ENCODE measurements around the gene CACNA1H. TPM values are rescaled to one million over a fixed set of nuclear protein-coding genes. Genes with fewer than 3 reads are reported as not detected.
A peak's percentile ranks its signal among the peaks of the same experiment; 100 is the strongest.

The CACNA1H gene
- total RNA-seq, 1 donor from 2014 or later: 2.5 TPM

GRCh38 chr16:1177750-1178149 is 24.8 kb downstream of the CACNA1H start:
- Histone ChIP-seq H3K4me3 (no peak overlapping the region), H3K27me3 (ENCODE audit: low read depth) (peaks cover 73% of the 10 kb centered on the region), H3K36me3 (no peaks in the 10 kb centered on the region), H3K9me3 (replicated peaks) (no peaks in the 10 kb centered on the region), H3K27ac (replicated peaks) (no peak overlapping the region), H3K4me1 (peaks cover 22% of the 10 kb centered on the region)
- no peak for DNase-seq
- TF ChIP-seq, protein P1, sequence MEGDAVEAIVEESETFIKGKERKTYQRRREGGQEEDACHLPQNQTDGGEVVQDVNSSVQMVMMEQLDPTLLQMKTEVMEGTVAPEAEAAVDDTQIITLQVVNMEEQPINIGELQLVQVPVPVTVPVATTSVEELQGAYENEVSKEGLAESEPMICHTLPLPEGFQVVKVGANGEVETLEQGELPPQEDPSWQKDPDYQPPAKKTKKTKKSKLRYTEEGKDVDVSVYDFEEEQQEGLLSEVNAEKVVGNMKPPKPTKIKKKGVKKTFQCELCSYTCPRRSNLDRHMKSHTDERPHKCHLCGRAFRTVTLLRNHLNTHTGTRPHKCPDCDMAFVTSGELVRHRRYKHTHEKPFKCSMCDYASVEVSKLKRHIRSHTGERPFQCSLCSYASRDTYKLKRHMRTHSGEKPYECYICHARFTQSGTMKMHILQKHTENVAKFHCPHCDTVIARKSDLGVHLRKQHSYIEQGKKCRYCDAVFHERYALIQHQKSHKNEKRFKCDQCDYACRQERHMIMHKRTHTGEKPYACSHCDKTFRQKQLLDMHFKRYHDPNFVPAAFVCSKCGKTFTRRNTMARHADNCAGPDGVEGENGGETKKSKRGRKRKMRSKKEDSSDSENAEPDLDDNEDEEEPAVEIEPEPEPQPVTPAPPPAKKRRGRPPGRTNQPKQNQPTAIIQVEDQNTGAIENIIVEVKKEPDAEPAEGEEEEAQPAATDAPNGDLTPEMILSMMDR (IDR thresholded peaks at IDR 0.05; ENCODE audit: borderline replicate concordance): no peak
- intact Hi-C loops (cut with micrococcal nuclease): no loop called here

DNA sequence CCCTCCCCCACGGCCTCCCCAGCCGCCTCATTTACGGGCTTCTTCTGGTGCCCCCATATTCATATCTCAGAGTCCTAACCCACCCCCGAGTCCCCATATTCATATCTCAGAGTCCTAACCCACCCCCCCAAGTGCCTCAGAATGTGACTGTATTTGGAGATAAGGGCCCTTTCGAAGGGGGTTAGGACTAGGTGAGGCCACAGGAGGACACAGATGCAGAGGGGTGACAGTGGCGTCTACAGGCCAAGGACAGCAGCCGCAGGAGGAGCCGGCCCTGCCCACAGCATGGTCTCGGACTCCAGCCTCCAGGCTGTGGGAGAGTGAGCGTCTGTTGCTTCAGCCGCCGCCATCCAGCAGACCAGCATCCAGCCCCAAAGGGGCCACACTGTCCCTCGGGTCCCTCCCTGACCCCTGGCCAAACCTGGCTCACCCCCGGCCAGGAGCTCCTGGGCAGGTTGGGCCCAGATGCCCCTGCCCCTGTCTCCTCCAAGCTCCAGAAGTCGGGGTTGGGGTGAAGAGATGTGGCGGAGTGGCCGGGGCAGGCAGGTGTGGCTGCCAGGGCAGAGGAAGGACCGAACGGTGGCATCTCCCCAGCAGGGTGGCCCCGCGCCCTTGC is 25.5 kb downstream of the CACNA1H start:
- no peak for DNase-seq
- H3K4me3 ChIP-seq: no peak overlapping the region
- TF ChIP-seq, protein P1 (IDR thresholded peaks at IDR 0.05; ENCODE audit: borderline replicate concordance): no peak
- peaks cover 26% of the 10 kb centered on the region for H3K4me1 ChIP-seq
- H3K27ac ChIP-seq (replicated peaks): no peak overlapping the region
- no peaks in the 10 kb centered on the region for H3K9me3 ChIP-seq (replicated peaks)
- H3K36me3 ChIP-seq: no peaks in the 10 kb centered on the region
- intact Hi-C loops (cut with micrococcal nuclease): no loop called here
- H3K27me3 ChIP-seq (ENCODE audit: low read depth): peaks cover 77% of the 10 kb centered on the region

- H3K27me3 ChIP-seq (ENCODE audit: low read depth): peaks cover 78% of the 10 kb centered on the region
- H3K4me3 ChIP-seq: peak overlapping the region; percentile 21
- peak; percentile 67 for DNase-seq
- H3K27ac ChIP-seq (replicated peaks): peak overlapping the region; percentile 77
- H3K4me1 ChIP-seq: peaks cover 26% of the 10 kb centered on the region
- intact Hi-C loops (cut with micrococcal nuclease): no loop called here
- H3K36me3 ChIP-seq: no peaks in the 10 kb centered on the region
- H3K9me3 ChIP-seq (replicated peaks): no peaks in the 10 kb centered on the region
- TF ChIP-seq, protein P1 (IDR thresholded peaks at IDR 0.05; ENCODE audit: borderline replicate concordance): no peak
These were observed 27.9 kb downstream of the CACNA1H start for GRCh38 chr16:1180549-1181403.

- TF ChIP-seq, protein P1 (IDR thresholded peaks at IDR 0.05; ENCODE audit: borderline replicate concordance): no peak
- Histone ChIP-seq H3K4me1 (peaks cover 26% of the 10 kb centered on the region), H3K27me3 (ENCODE audit: low read depth) (peaks cover 69% of the 10 kb centered on the region), H3K9me3 (replicated peaks) (no peaks in the 10 kb centered on the region), H3K27ac (replicated peaks) (peak overlapping the region; percentile 77), H3K4me3 (peak overlapping the region; percentile 21), H3K36me3 (no peaks in the 10 kb centered on the region)
- intact Hi-C loops (cut with micrococcal nuclease): no loop called here
- no peak for DNase-seq
These were observed 28.8 kb downstream of the CACNA1H start for GRCh38 chr16:1181404-1182315.

GRCh38 chr16:1182316-1182671 is 29.4 kb downstream of the CACNA1H start:
- peaks cover 63% of the 10 kb centered on the region for H3K27me3 ChIP-seq (ENCODE audit: low read depth)
- H3K36me3 ChIP-seq: no peaks in the 10 kb centered on the region
- no peaks in the 10 kb centered on the region for H3K9me3 ChIP-seq (replicated peaks)
- intact Hi-C loops (cut with micrococcal nuclease): no loop called here
- peaks cover 26% of the 10 kb centered on the region for H3K4me1 ChIP-seq
- TF ChIP-seq, protein P1 (IDR thresholded peaks at IDR 0.05; ENCODE audit: borderline replicate concordance): no peak
- H3K4me3 ChIP-seq: peak overlapping the region; percentile 17
- peak overlapping the region; percentile 77 for H3K27ac ChIP-seq (replicated peaks)
- DNase-seq: peak; percentile 65
